Right cardiac atrium (tissue), 5 donors: ENCODE data around the gene ABL2. TPM values are rescaled to one million over a fixed set of nuclear protein-coding genes. Genes with fewer than 3 reads are reported as not detected.

Source experiments
- ATAC-seq, 2 donors: fragments of 200-7000 bp; cut with Tn5 transposase; one replicate each; pipeline versions ENCODE4 v1.8.0 to v1.9.1; 2020; ENCODE audit warnings: moderate library complexity in 2 of 2, mild to moderate bottlenecking in 1 of 2
- DNase-seq, 3 donors: peaks; one replicate each; pipeline ENCODE4 v3.0.0-alpha.2; 2020
- H3K27ac ChIP-seq: one replicate; pipeline ENCODE4 v1.5.1; 2013; ENCODE audit warnings: mild to moderate bottlenecking, low read length, control low read depth, moderate library complexity
- H3K27me3 ChIP-seq: one replicate; pipeline ENCODE4 v1.6.1; 2013; ENCODE audit not compliant: control insufficient read depth, insufficient read depth
- H3K4me1 ChIP-seq: one replicate; pipeline ENCODE4 v1.6.1; 2013; ENCODE audit warnings: low read length; ENCODE audit not compliant: control insufficient read depth, insufficient read depth
- H3K4me3 ChIP-seq: one replicate; pipeline ENCODE4 v1.5.1; 2013; ENCODE audit warnings: low read length, control low read depth
- H3K9me3 ChIP-seq: one replicate; pipeline ENCODE4 v1.6.1; 2013; ENCODE audit warnings: low read length; ENCODE audit not compliant: control insufficient read depth
- WGBS: extraction: QIAGEN DNeasy Blood & Tissue Kit; methylation state at CpG from one replicate; pipeline ENCODE4 v1.1.7; 2013; 5-methylcytosine and 5-hydroxymethylcytosine counted together
- intact Hi-C, 4 donors: fragments of 100-400 bp; cut with DNase I; formaldehyde crosslinking; loops; one replicate each; pipeline versions ENCODE4 v1.11.0 to v1.14.0; 2022 to 2023
- polyA plus RNA-seq: library from polyadenylated mRNA; stranded (reverse); fragments of 200-250 nt; gene quantifications from one replicate; pipeline ENCODE4 v1.2.3, GENCODE V29; 2013
- total RNA-seq, 4 donors: library from RNA; stranded (reverse); fragmentation: NEBNext Ultra II Directional; extraction: Animal tissue kit (Norgen Biotek cat#: 25700); gene quantifications; one replicate each; pipeline ENCODE4 v1.2.1, GENCODE V29; 2021
- donor health status: healthy with polysubstance abuse.
- donor health status: DM: no; HTN: yes; CAD: no.
- donor health status: DM: no; HTN: no; CAD: no.
- donor health status: DM: no; HTN: yes; CAD: no; lungs with severe emphysema.
- donor health status: DM: yes; HTN: yes; CAD: no.

ABL2 gene
- total and polyA plus RNA-seq, 5 donors = 3.2 to 18.4 (median 10.5) TPM

DNA sequence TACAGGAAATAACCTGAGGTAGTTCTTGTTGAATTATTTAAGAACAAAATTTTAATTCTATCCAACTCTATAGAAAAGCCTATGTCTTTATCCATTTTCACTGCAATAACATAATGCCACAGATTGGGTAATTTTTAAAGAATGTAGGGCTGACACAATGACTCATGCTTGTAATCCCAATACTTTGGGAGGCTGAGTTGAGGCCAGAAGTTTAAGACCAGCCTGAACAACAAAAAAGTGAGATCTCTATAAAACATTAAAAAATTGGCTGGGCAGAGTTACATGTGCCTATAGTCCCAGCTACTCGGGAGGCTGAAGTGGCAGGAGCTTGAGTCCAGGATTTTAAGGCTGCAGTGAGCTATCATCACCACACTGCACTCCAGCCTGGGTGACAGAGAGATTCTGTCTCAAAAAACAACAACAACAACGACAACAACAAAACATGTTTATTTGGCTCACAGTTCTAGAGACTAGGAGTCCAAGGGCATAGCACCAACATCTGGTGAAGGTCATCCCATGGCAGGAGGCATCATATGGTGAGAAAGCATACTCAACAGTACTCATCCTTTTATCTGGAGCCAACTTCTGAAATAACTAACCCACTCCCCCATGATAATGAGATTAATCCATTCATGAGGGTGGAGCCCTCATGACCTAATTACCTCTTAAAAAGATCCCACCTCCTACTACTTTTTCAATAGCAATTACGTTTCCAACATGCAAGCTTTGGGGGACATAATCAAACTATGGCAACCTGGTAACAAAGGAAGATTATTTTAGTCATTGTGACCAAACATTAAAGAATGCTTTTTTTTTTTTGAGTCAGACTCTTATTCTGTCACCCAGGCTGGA lies 59.6 kb downstream of the ABL2 start:
- H3K27ac ChIP-seq = no peak overlapping the region
- ATAC-seq = peak in 1 of 2 donors; percentile 24
- H3K4me3 ChIP-seq = no peak overlapping the region
- H3K27me3 ChIP-seq = no peaks in the 10 kb centered on the region
- H3K4me1 ChIP-seq = peaks cover 4% of the 10 kb centered on the region
- WGBS = 69% methylated on average over 3 of the region's 3 CpGs
- no peaks in the 10 kb centered on the region for H3K9me3 ChIP-seq
- no peak for DNase-seq
- intact Hi-C loops = loop anchor here in 1 of 4 donors (10.0 kb wide), 1 partner anchor 45 kb away; no protein-coding TSS in a partner anchor

DNA sequence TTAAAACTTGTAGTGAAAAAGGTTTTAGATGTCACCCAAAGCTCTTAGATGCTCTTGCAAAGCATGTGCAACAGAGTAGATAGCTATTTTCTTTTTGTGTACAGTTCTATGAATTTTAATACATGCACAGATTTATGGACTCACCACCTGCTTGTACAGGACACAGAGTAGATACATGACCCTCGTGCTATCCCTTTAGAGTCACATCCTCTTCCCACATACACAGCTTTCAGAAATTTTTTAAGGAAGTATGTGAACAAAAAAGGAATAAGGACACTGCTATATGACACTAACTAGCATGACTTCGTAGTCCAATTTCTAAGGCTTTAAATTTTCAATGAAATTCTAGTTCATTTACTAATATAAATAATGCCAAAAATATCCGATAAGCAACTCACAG lies 60.9 kb downstream of the ABL2 start:
- no peak for ATAC-seq

DNA sequence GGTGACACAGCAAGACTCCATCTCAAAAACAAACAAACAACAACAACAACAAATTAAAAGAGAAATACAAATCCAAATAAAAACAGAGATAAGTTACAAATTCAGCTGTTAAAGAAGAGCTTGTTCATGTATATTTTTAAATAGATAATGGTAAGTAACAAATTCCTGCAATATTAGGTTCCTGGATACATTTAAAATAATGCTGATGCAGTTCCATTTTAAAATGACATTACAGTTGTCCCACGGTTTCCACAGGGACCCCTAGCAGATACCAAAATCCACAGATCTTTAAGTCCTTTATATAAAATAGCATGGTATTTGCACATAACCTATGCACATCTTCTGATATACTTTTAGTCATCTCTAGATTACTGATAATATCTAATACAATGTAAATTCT lies 61.5 kb downstream of the ABL2 start:
- WGBS = 76% methylated on average over 1 of the region's 1 CpG

More for the DNA sequence above, 60.9 kb downstream of the ABL2 start:
- WGBS = 75% methylated on average over 3 of the region's 3 CpGs
- Histone ChIP-seq H3K4me1 (peaks cover 4% of the 10 kb centered on the region), H3K4me3 (no peak overlapping the region), H3K27me3 (no peaks in the 10 kb centered on the region), H3K27ac (no peak overlapping the region), H3K9me3 (no peaks in the 10 kb centered on the region)
- no peak for DNase-seq
- intact Hi-C loops = no loop called here

DNA sequence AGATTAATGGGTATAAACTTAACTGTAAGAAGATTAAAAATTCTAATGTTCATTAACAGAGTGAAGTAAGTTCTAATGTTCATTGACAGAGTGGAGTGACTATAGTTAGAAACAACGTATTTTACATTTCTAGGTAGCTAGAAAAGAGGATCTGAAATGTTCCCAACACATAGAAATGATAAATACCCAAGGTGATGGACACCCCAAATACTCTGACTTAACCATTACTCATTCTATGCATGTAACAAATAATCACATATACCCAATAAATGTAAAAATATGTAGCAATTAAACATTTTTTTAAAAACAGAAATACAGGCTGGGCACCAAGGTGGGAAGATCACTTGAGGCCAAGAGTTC lies 62.1 kb downstream of the ABL2 start:
- Histone ChIP-seq H3K27ac (no peak overlapping the region), H3K27me3 (no peaks in the 10 kb centered on the region), H3K9me3 (no peaks in the 10 kb centered on the region), H3K4me1 (peaks cover 4% of the 10 kb centered on the region), H3K4me3 (no peak overlapping the region)
- intact Hi-C loops = no loop called here
- no peak for DNase-seq
- no peak for ATAC-seq
- 71% methylated on average over 1 of the region's 1 CpG for WGBS

More for the DNA sequence above, 61.5 kb downstream of the ABL2 start:
- Histone ChIP-seq H3K9me3 (no peaks in the 10 kb centered on the region), H3K4me3 (no peak overlapping the region), H3K4me1 (peaks cover 4% of the 10 kb centered on the region), H3K27me3 (no peaks in the 10 kb centered on the region), H3K27ac (no peak overlapping the region)
- DNase-seq = no peak
- no peak for ATAC-seq
- intact Hi-C loops = no loop called here

DNA sequence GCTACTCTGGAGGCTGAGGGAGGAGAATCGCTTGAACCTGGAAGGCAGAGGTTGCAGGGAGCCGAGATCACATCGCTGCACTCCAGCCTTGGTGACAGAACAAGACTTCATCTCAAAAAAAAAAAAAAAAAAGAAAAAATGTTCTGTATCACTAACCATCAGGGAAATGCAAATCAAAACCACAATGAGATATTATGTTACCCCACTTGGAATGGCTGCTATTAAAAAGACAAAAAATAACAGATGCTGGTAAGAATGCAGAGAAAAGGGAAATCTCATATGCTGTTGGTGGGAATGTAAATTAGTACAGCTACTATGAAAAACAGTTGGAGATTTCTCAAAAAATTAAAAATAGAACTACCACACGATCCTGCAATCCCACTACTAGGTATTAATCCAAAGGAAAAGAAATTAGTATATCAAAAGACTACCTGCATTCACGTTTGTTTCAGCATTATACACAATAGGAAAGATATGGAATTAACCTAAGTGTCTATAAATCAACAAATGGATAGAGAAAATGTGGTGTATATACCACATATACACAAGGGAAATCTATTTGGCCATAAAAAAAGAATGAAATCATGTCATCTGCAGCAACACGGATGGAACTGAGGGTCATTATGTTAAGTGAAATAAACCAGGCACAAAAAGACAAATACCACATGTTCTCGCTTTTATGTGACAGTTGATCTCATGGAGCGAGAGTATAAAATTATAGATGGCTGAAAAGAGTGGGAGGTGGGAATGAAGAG lies 62.6 kb downstream of the ABL2 start:
- no peak overlapping the region for H3K27ac ChIP-seq
- no peak for DNase-seq
- 57% methylated on average over 8 of the region's 8 CpGs for WGBS
- no peaks in the 10 kb centered on the region for H3K27me3 ChIP-seq
- H3K4me3 ChIP-seq = no peak overlapping the region
- ATAC-seq = no peak
- H3K9me3 ChIP-seq = no peaks in the 10 kb centered on the region
- intact Hi-C loops = no loop called here
- H3K4me1 ChIP-seq = peaks cover 4% of the 10 kb centered on the region

DNA sequence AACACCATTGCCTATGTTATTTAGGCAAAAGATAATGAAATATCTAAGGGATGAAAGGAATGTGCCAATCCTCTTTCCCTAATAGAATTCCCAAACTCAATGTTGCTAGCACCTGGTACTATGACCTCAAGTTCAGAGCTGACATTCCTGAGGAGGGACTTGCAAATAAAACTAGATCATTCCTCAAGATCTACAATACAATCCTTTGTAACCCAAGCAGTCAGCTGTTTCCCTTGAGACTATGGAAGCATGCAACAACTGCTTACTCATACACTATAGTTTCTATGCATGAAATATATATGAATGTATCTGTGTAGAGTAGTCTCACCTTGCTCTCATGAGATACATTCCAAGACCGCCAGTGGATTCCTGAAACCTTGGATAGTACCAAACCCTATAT lies 65.0 kb downstream of the ABL2 start:
- ATAC-seq (no peak), DNase-seq (no peak)
- no peak overlapping the region for H3K27ac ChIP-seq
- WGBS = 97% methylated on average over 1 of the region's 1 CpG
- intact Hi-C loops = no loop called here
- no peaks in the 10 kb centered on the region for H3K9me3 ChIP-seq
- no peak overlapping the region for H3K4me3 ChIP-seq
- H3K27me3 ChIP-seq = no peaks in the 10 kb centered on the region
- H3K4me1 ChIP-seq = no peaks in the 10 kb centered on the region

DNA sequence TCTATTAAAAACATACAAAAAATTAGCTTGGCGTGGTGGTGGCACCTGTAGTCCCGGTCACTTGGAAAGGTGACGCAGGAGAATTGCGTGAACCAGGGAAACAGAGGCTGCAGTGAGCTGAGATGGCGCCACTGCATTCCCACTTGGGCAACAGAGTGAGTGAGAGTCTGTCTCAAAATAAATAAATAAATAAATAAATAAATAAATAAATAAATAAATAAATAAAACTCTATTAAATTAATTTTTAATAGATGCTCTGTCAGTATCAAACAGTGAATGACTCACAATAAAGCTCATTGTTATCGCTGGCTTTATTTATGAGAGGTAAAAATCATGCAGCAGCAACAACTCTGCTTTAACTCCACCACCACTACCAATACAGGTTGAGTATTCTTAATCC lies 72.8 kb downstream of the ABL2 start:
- Histone ChIP-seq H3K9me3 (no peaks in the 10 kb centered on the region), H3K4me1 (peaks cover 3% of the 10 kb centered on the region), H3K27ac (no peak overlapping the region), H3K4me3 (no peak overlapping the region), H3K27me3 (no peaks in the 10 kb centered on the region)
- 98% methylated on average over 6 of the region's 6 CpGs for WGBS
- ATAC-seq (no peak), DNase-seq (peak in 1 of 3 donors; percentile 41)
- intact Hi-C loops = no loop called here

DNA sequence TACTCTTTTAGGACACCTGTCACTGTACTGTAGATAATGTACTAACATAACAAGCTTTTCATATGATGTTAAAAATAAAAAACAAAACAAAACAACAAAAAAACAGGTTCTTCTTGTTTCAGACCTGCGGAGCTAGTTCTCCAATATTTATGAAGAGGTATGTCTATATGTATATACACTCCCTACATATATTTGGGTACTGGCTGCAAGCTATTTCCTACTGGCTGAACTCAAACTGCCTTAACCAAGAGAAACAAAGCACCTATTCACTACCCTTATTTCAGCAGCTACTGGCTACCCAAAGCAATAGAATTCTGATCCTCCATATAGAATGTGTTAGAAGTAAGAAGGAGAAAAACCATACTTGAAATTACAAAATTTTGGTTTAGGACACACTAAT lies 73.5 kb downstream of the ABL2 start:
- Histone ChIP-seq H3K9me3 (no peaks in the 10 kb centered on the region), H3K4me3 (no peak overlapping the region), H3K27ac (no peak overlapping the region), H3K4me1 (peaks cover 3% of the 10 kb centered on the region), H3K27me3 (no peaks in the 10 kb centered on the region)
- no peak for ATAC-seq
- intact Hi-C loops = no loop called here
- 95% methylated on average over 1 of the region's 1 CpG for WGBS
- DNase-seq = no peak

DNA sequence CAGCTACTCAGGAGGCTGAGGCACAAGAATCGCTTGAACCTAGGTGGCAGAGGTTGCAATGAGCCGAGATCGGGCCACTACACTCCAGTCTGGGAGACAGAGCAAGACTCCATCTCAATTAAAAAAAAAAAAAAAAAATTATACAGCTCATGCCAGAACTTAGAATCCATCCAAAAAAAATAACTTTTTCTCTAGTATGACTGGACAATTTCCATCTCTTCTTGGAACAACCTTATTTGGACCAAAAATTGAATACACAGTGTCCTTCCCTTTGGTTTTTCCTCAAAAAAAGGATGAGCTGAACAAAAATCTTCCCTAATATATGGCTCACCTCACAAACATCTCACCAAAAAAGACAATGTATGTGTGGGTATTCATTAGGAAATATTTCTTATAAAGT lies 73.9 kb downstream of the ABL2 start:
- Histone ChIP-seq H3K4me1 (peaks cover 3% of the 10 kb centered on the region), H3K9me3 (no peaks in the 10 kb centered on the region), H3K27ac (no peak overlapping the region), H3K4me3 (no peak overlapping the region), H3K27me3 (no peaks in the 10 kb centered on the region)
- intact Hi-C loops = no loop called here
- WGBS = 65% methylated on average over 3 of the region's 3 CpGs
- ATAC-seq = peak; percentile 32 to 41
- no peak for DNase-seq

DNA sequence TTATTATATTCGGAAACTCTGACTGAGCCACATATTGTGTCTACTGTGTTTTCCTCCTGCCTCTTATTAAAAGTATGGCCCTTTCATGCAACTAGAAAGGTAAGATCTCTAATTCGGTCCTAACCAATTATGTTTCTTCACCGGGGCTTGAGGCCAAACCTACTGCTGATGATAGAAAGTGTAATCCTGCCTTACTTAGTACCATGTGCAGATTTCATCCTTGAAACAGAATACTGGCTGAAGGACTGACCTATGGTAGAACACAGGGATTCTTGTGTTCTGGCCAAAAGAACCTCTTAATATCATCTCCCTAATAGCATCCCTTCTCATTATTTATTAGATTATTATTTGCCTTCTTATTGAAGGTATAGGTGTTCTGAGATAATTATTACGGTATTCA lies 75.0 kb downstream of the ABL2 start:
- Histone ChIP-seq H3K27ac (no peak overlapping the region), H3K27me3 (no peaks in the 10 kb centered on the region), H3K4me3 (no peak overlapping the region), H3K9me3 (no peaks in the 10 kb centered on the region), H3K4me1 (peaks cover 3% of the 10 kb centered on the region)
- intact Hi-C loops = no loop called here
- DNase-seq (no peak), ATAC-seq (no peak)
- WGBS = 96% methylated on average over 4 of the region's 4 CpGs

DNA sequence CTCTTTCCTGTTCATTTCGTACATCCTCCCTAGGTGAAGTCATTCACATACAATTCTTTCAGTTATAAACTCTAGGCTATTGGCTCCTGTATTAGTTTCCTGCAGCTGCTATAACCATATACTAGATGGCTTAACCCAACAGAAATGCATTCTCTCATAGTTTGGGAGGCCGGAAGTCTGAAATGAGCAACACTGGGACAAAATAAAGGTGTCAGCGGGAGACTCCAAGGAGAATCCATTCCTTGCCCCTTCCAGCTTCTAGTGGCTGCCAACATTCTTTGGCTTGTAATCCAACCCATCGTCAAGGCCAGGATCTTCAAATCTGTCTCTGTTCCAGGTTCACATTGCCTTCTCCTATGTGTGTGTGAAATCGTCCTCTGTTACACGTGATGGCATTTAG lies 76.3 kb downstream of the ABL2 start:
- DNase-seq (no peak), ATAC-seq (no peak)
- H3K27ac ChIP-seq = no peak overlapping the region
- intact Hi-C loops = no loop called here
- H3K4me3 ChIP-seq = no peak overlapping the region
- no peaks in the 10 kb centered on the region for H3K27me3 ChIP-seq
- peaks cover 3% of the 10 kb centered on the region for H3K4me1 ChIP-seq
- no peaks in the 10 kb centered on the region for H3K9me3 ChIP-seq
- whole genome bisulfite sequencing = 54% methylated on average over 6 of the region's 6 CpGs
